Upper lobe of right lung (tissue), 1 donor: ENCODE data around the gene ANKRD42. TPM values are rescaled to one million over a fixed set of nuclear protein-coding genes. Genes with fewer than 3 reads are reported as not detected.
"Not testable (repeated sequence)": the region's sequence is repeated elsewhere in the genome, so short reads cannot be mapped to it uniquely, and the experiment has no call there.

Experiments used
- ATAC-seq: fragments of 200-7000 bp; cut with Tn5 transposase; one replicate; pipeline ENCODE4 v1.9.1; 2020; ENCODE audit warnings: mild to moderate bottlenecking, moderate library complexity
- DNase-seq: peaks from one replicate; pipeline ENCODE4 v3.0.0-alpha.2; 2020
- H3K27ac ChIP-seq: fragments of 200-600 bp; one replicate; pipeline ENCODE4 v1.8.0; 2022
- H3K27me3 ChIP-seq: fragments of 200-600 bp; one replicate; pipeline ENCODE4 v1.8.0; 2022; ENCODE audit warnings: mild to moderate bottlenecking
- H3K36me3 ChIP-seq: fragments of 200-600 bp; one replicate; pipeline ENCODE4 v1.8.0; 2022
- H3K4me1 ChIP-seq: fragments of 200-600 bp; one replicate; pipeline ENCODE4 v1.8.0; 2022
- H3K4me3 ChIP-seq: fragments of 200-600 bp; one replicate; pipeline ENCODE4 v1.8.0; 2022; ENCODE audit warnings: mild to moderate bottlenecking
- H3K9me3 ChIP-seq: fragments of 200-600 bp; one replicate; pipeline ENCODE4 v1.8.0; 2022
- CTCF ChIP-seq: fragments of 200-600 bp; IDR thresholded peaks from one replicate; pipeline ENCODE4 v1.8.0; 2022; ENCODE audit warnings: antibody characterized with exemption
- intact Hi-C: fragments of 100-400 bp; cut with DNase I; formaldehyde crosslinking; loops from one replicate; pipeline ENCODE4 v1.11.0; 2022
- total RNA-seq: library from RNA; stranded (reverse); fragmentation: NEBNext Ultra II Directional; extraction: Animal tissue kit (Norgen Biotek cat#: 25700); gene quantifications from one replicate; pipeline ENCODE4 v1.2.1, GENCODE V29; 2021
- donor health status: DM: no; HTN: yes; CAD: no; lungs with severe emphysema.

ANKRD42 gene
- total RNA-seq, 1 donor from 2014 or later = 13.0 TPM

- ATAC-seq (no peak), DNase-seq (no peak)
- Histone ChIP-seq H3K27me3 (no peaks in the 10 kb centered on the region), H3K36me3 (peaks cover 18% of the 10 kb centered on the region), H3K27ac (no peak overlapping the region), H3K4me3 (no peak overlapping the region), H3K4me1 (no peaks in the 10 kb centered on the region), H3K9me3 (no peaks in the 10 kb centered on the region)
- no peak for TF ChIP-seq CTCF
- intact Hi-C loops = no loop called here
Measured at GRCh38 chr11:83206221-83206620, 12.7 kb downstream of the ANKRD42 start.

- H3K27me3 ChIP-seq, intact Hi-C loops, H3K4me1 ChIP-seq, ATAC-seq, H3K4me3 ChIP-seq, DNase-seq, H3K9me3 ChIP-seq, H3K27ac ChIP-seq: not testable (repeated sequence)
- peaks cover 25% of the 10 kb centered on the region for H3K36me3 ChIP-seq
Measured at GRCh38 chr11:83206771-83207382, 13.4 kb downstream of the ANKRD42 start.

- Histone ChIP-seq H3K36me3 (peaks cover under 1% of the 10 kb centered on the region), H3K27me3 (no peaks in the 10 kb centered on the region), H3K27ac (no peak overlapping the region), H3K4me3 (no peak overlapping the region), H3K4me1 (no peaks in the 10 kb centered on the region), H3K9me3 (no peaks in the 10 kb centered on the region)
- no peak for TF ChIP-seq CTCF
- DNase-seq (no peak), ATAC-seq (no peak)
- intact Hi-C loops = no loop called here
Measured at GRCh38 chr11:83219095-83219494, 25.6 kb downstream of the ANKRD42 start.

- no peak overlapping the region for H3K4me3 ChIP-seq
- no peak for ATAC-seq
- no peak for TF ChIP-seq CTCF
- intact Hi-C loops = no loop called here
- no peak for DNase-seq
- H3K27ac ChIP-seq = no peak overlapping the region
- no peaks in the 10 kb centered on the region for H3K9me3 ChIP-seq
- H3K36me3 ChIP-seq = no peaks in the 10 kb centered on the region
- no peaks in the 10 kb centered on the region for H3K4me1 ChIP-seq
- no peaks in the 10 kb centered on the region for H3K27me3 ChIP-seq
Measured at GRCh38 chr11:83220260-83220659, 26.7 kb downstream of the ANKRD42 start.

- ATAC-seq = no peak
- Histone ChIP-seq H3K9me3 (no peaks in the 10 kb centered on the region), H3K4me1 (no peaks in the 10 kb centered on the region), H3K27ac (no peak overlapping the region), H3K36me3 (no peaks in the 10 kb centered on the region), H3K4me3 (no peak overlapping the region), H3K27me3 (no peaks in the 10 kb centered on the region)
- no peak for TF ChIP-seq CTCF
- DNase-seq = no peak
- intact Hi-C loops = no loop called here
Measured at GRCh38 chr11:83221694-83222093, 28.2 kb downstream of the ANKRD42 start.

- no peak for ATAC-seq
- TF ChIP-seq CTCF = no peak
- no peaks in the 10 kb centered on the region for H3K27me3 ChIP-seq
- intact Hi-C loops = no loop called here
- H3K36me3 ChIP-seq = no peaks in the 10 kb centered on the region
- no peaks in the 10 kb centered on the region for H3K4me1 ChIP-seq
- H3K4me3 ChIP-seq = no peak overlapping the region
- DNase-seq = no peak
- no peak overlapping the region for H3K27ac ChIP-seq
- no peaks in the 10 kb centered on the region for H3K9me3 ChIP-seq
Measured at GRCh38 chr11:83222499-83222898, 29.0 kb downstream of the ANKRD42 start.
